NOMO-1 (cell line): ENCODE results near the gene VTI1A.

ENCODE experiments used
- DNase-seq, 2 experiments: peaks; one replicate each; lab custom pipeline; 2025; ENCODE audit not compliant: unreplicated experiment in 2 of 2; lab: John Stamatoyannopoulos, UW

The VTI1A gene

DNA sequence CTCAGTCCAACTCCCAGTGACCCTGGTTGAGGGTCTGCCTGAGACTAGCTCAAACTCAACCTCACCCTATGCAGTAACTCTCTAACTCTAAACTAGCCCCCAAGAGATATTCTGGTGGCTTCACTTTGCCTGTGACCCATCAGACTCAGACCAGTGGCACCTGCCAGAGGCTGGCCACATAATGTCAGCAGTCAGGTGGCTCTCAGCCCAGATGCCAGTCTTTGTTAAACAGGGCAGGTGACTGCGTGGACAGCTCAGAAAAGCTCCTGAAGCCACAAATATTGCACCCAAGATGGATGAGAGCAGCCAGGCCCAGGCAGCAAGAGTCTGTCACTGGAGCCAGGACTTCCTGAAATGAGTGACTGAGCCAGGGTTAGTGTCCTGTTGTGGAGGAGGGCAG, 373.3 kb downstream of the VTI1A start:
- no peak for DNase-seq

DNA sequence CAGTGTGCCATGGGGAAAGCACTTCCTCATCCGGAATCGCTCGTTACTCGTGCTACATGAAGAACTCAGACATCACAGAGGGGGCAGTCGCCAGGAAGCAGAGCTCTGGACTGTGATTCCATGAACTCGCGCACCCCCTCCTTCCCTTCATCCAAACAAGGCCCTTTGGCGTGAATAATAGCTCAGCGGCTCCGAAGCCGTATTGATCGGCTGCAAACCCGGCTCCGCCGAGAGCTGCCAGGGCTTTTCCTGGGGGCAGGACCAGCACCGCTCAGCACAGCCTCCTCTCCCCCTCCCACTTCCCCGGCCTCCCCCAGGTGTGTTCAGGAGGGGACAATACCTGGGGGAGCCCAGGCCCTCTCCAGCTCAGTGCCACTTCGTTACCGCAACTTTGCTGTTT, 374.0 kb downstream of the VTI1A start:
- no peak for DNase-seq

DNA sequence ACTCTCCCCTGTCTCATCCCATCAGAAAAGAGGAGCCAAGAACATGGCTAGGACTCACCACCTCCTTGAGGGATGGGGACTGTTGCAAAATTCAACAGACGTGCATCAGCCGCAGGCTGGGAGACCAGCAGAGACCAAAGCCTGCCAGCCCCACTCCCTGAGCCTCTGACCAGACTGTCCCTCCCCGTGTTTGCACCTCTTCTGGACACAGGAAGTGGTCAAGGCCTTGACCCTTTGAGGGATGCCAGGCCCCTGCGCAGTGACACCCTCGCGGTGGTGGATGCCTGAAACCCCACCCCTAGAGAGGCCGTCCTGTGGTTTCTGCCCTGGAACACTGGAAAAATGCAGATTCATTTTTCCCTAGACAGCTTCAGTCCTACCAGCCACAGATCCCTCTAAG, 374.6 kb downstream of the VTI1A start:
- no peak for DNase-seq

DNA sequence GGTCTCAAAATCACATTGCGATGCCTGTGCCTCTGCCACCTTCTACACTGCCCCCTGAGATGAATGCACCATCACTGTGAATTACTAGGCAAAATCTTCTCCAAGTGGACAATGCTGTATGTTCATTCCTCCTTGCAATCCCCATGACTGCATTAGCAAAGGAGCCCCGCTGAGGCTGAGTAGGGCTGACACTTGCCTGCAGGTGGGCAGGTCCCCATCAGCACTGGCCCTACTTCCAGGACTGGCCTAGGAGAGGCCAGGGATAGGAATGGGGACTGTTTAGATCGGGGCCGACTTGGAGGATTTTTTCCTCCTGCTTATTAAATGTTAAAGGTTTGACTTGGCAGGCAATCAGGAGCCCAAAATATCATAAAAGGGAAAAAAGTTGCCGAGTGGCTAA, 376.0 kb downstream of the VTI1A start:
- no peak for DNase-seq

DNA sequence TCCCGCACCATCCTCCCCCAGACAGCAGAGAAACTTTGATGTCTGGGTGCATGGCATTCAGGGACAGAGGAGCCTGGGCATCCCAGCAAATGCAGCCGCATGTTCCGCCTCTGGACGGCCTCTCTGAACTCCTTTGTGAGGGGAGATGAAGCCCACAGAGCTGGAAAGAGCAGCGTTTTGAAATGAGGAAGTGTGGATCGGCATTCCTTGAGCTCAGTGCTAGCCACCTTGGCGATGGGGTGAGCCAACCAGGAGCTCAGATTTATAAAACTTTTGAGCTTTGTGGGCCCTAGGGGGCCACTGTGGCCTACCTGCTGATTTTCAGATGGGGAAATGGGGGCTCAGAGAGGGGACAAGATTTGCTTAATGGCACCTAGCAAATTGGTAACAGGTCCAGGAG, 376.6 kb downstream of the VTI1A start:
- DNase-seq: no peak

DNA sequence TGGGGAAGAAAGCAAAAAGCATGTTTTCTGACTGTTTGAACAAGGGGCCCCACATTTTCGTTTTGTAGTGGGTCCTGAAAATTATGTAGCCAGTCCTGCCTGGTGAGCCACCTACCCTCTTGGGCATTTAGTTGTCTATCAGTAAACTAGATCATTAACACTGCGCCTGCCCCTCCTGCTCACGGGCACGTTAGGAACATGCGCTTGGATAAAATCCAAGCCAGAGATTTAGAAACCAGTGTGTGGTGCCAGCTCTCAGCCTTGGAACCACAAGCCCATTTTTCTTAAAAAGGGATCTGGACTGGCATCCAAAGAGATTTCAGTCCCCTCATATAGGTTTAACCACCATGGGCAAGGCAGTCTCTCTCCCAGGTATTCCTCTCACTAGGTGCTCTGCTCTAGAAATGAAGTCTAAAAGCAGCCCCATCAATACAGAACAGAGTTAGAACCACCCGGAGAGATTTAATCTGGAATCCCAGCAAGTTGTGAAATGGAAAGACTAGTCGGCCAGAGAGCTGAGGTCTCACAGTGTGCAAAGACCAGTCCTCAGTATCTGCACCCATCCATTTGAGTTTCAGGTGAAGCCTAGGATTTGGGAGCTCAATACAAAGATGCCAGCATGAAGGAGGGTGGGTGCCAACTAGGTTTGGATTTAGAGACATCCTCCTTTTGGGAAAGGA, 379.1 kb downstream of the VTI1A start:
- no peak for DNase-seq

DNA sequence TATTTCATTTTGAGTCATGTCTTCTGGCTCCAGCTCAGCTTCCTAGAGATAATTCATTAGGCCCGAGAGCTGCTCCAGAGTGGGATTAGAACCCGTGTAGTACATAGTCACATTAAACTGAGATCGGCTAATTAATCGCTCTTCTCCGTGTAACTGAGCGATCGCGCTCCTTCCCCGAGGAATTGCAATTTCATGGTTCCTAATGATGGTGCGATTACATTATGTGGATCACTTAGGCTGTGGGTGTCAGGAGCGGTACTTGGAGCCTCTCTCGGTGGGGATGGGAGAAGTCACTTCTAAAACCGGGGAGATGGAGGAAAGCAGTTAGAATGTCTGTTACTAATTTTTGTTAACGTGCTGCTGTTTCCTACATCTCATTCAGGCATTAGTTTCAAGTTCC, 380.1 kb downstream of the VTI1A start:
- no peak for DNase-seq

DNA sequence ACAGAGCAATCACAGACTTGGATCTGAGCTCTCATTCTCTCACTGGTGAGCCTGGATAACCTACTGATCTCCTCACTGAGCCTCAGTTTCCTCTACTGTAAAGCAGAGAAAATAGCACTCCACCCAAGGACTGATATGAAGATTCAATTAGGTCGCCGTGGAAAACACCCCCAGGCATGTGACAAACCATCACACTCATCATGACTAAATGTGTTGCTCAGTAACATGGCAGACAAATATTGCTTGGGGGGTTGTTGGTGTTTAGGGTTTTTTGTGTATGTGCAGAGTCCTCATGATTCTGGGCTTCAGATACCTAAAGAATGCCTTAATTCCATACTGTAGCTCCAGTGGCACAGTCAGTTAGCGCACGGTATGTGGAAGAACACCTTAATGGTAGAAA, 380.9 kb downstream of the VTI1A start:
- no peak for DNase-seq

DNA sequence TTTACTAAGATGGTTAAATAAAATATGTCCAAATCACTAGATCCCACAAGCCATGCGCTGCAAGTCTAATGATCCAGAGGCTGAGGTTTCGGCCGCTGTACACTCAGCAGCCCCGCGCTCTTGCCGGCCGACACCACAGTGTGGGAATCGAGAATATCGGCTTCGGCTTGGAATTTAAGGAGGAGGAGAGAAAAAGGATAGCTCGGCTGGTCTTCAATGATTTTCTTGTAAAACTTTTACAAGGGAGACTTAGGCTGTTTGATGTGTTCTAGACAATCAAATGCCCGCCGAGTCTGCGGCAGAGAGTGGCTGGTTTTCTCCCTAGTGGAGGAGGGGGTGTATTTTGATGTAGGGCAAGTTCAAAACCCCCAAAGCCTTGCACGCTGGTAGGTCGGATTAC, 384.8 kb downstream of the VTI1A start:
- no peak for DNase-seq

DNA sequence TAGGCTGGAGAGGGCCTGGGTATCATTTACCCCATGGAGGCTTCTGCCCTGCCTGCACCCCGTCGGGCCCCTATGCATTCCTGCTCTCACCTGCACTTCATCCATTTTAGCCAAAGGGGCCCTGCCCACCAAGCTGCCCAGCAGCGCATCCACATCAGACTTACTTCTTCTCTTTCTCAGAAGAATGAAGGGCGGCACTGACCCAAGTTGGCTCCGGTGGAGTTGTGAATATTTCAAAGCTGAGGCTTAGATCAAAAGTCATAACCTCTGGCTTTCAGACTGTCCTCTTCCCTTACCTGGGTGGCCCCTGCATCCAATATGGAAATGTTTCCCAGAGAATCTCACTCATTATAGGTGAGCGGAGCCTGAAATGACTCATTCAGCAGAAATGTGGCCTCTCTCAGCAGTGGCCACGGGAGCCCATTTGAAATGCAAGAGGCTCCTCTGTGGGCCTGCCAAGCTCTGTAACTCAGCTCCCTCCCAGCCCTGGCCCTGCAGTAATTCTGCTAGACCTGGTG, 385.4 kb downstream of the VTI1A start:
- DNase-seq: no peak

DNA sequence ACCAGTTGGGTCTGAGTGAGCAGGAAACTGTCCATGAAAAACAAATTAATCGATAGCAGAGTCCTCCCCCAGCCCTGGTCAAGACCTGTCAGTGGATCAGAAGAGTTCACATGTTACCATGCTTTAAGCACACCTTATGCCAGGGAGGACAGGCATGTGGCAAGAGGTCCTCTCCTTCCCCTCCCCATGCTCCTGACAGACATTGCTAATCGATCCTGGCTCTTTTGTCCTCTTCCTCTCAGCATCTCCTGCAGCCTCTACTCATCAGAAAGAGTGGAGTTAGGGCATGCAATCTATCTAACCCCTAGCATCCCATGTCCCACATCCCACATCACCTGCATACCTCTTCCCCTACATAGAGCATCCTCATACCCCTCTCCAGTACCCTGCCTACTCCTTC, 385.9 kb downstream of the VTI1A start:
- no peak for DNase-seq

DNA sequence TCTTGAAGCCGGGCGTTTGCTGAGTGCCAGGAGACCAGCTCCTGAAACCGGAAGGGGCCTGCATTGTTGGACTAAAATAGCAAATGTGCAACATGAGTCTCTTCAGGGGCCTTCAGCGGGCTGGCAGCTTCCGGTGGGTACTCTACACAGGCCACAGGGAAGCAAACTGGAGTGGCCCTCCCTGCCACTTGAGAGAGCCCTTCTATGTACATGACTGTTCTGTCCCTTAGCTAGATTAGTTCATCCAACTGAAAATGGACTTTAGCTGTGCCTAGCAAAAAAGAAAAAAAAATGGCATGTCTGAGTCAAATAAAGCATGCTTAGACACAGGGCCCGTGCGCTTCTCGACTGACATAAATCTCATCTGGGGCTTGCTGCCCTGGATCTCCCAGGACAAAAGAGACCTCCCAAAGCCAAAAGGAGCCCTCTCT, 387.8 kb downstream of the VTI1A start:
- DNase-seq: peak; percentile 74 to 80

DNA sequence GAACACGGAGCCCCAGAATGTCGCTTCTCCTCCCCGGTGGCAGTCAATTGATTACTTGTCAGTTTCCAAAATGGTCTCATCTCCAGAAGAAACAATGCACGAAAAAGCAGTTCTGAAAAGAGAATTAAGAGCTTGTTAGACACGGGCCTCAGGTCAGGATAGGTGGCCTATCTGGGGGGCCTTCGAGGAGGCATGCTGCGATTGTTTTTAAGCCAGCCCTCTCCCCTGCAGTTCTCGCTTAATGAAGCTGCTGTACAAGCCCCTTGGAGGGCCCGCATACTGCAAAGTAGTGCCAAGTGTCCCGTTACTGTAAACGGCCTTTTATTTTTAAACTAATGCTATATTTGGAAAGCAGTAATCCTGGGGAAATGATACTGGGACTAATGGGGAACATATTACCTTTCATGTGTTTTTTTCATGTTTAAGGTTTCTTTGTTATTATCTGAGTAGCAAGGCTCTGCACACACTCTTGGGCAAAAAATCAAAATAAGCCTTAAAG, 388.3 kb downstream of the VTI1A start:
- no peak for DNase-seq

DNA sequence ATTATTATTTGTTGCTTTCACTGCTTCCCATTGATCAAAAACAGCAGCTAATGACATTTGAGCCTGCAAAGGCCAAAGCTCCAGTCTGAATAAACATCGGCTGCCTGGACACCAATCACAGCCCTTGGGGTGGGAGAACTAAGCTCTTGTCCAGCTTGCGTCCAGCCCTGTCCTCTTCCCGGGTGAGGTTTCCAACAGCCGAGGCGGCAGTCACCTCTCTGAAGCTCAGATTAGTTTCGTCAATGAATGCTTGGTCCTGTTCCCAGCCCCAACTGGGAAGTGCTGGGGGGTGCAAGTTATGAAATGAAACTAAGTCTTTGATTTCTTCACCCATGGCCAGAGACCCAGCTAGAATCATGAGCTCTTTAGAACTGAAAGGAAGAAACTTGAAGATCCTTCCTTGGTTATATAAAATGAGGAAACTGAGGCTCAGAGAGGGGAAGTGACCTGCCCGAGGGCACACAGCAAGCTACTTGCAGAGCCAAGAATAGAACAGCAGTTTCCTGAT, 389.0 kb downstream of the VTI1A start:
- DNase-seq: peak in 1 of 2 experiments; percentile 29

DNA sequence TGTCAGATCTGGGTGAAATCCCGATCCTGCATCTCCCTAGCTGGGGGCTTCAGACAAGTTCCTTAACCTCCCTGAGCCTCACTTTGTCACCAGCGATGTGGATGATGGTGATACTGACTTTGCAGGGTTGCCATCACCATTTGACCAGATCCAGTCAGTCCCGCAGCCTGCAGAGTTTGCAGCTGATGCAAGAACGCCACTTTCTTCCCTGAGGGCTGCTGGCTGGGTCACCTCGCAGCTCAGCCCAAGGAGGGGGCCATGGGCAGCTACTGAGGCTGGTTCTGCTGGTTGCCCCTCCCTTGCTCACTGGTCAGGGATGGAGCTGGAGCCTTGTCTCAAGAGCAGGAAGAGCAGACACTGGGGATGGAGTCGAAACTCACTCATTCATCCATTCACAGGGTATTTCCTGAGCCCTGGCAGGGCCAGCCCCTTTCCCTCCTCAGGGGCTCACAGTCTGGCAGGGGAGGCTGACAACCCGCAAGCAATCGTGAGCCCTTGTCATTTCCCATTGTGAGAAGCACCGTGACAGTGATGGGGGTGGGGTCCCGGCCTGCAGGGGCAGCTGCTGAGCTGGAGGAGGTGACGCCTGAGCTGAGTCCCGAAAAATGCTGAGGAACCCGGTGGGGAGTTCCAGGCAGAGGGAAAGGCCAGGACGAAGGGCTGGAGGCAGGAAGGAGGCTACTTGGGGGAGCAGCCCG, 391.9 kb downstream of the VTI1A start:
- no peak for DNase-seq

DNA sequence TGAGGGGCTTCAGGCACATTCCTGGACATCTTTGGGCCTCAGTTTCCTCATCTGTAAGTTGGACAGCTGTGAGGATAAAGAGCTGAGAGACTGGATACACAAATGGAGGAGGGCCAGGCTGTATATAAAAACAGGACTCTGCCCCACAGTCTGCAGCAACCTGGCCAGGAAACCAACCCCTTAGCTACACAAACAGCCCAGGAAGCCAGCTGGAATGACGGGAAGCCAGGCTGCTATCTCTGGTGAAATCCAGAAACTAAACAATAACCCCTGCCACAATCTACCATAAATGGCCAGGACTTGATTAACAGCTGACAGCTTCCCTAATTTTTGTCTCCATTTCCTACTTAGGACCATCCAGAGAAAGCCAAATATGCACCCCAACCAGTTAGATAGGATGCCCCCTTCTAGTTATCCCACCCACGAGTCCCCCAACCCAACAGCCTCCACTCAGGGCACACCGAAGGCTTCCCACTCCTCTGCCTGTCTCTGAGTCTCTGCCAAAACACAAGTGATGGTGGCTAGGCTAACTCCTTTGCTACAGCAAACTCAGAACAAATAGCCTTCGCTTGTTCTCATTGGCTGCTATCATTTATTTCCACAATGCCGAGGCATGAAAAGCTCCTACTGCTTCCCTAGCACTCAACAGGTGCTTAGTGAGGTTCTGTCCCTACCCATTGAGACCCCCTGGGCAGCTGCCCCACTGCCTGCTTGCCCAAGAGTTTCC, 393.1 kb downstream of the VTI1A start:
- DNase-seq: no peak

DNA sequence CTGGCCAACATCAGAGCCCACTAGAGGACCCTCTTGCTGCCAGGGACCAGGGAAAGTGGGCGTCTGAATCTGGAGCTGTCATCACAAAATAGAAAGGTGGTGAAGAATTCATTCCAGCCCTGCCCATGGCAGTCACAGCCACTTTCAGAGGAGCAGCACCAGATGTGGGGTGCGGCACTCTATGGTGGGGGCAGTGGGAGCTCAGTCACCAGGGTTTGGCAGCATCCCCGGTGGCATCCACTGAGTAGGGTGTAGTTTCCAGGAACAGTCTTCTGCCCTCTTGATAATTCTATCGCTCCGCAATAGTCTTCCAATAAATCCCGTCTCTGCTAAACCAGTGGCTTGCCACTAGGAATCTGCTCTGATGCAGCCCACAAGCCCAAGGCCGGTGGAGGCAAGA, 394.5 kb downstream of the VTI1A start:
- DNase-seq: no peak

DNA sequence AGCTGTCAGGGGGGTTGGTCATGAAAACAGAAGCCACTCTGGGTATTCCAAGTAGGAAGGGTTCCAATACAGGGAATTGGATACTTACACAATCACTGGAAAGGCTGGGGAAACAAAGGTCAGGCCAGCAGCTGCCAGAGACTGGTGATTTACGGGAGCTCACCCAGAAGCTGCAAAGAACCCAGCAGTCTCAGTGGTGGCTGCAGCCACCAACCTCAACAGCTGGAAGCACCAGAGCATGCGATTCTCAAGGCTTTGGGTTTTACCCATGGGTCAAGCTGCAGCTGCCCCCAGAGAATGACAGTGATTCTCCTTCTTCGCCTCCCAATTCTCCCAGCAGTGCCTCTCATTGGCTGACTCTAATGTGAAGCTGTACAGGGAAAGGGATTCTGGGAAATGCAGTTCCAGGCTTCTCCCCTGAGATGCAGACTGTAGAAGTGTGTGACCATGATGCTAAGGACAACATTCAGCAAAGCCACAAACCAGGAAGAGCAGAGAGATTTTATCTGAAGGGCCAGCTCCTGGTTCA, 395.9 kb downstream of the VTI1A start:
- DNase-seq: no peak

DNA sequence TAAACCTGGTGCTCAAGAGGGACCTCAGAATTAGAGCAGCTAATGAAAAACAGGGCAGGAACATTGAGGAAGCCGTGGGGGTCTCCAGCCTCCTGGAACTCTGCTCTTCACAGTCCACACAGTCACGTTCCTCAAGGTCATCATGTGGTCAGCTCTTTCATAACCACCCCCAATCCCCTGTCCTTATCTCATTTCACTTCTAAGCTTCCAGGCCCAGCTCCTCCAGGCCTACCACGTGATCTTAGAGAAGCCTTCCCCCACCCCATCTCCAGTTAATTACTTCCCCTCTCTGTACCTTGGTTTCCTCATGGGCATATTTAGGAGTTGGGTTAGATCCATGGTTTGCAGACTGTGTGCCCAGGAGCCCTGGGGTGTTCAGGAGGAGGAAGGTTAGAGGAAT, 396.6 kb downstream of the VTI1A start:
- DNase-seq: peak; percentile 50 to 80

DNA sequence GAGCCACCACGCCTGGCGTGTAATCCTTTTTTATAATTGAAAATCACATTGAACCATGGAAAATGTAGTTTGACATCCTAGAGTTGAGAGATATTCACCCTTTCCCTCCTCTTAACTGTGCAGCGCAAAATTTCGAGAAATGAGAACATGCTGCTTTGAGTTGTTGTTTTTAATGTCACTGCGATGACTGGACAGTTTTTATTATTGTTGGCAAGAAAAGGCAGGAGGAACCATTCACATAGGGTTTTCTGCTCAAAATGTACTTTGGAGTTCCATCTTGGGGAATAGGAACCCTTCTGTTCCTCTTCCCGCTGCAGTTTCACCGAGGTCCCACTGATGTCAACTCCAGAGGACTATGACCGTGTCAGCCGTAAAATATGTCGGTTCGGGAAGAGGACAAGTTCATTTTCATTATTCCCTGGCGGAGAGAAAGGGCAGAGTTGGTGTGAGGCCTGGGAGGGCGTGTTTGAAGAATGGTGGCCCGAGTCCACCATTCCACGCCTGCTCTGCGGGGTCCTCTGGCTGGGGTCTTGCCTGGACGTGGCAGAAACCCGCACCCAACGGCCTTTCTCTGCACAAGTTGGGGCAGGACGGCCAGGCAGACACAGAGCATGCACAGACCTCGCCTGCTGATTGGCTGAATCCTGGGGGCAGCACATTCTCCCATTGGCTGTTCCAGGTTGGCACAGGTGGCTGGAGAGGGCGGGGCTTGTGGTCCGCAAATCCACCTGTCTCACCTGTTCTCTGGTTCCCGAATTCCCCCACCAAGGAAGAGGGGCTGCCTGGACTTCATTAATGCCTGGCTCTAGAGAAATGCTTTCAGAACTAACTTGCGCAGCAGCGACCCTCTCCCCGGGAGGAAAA, 397.9 kb downstream of the VTI1A start:
- DNase-seq: no peak
